GM10266 (cell line): Measurements from ENCODE around the gene MYMK.

Source experiments
- DNase-seq: peaks from one replicate; pipeline ENCODE4 v3.0.0; 2012; ENCODE audit errors: extremely low spot score
- CTCF ChIP-seq: IDR thresholded peaks from 2 replicates; pipeline ENCODE4 v1.5.1; 2012; ENCODE audit warnings: mild to moderate bottlenecking, low read depth; ENCODE audit not compliant: control insufficient read depth, insufficient read depth; ENCODE audit errors: missing control alignments

The MYMK gene

GRCh38 chr9:133539991-133540697 lies 15.4 kb upstream of the MYMK start:
- no peak for DNase-seq

GRCh38 chr9:133538851-133539833 lies 14.4 kb upstream of the MYMK start:
- TF ChIP-seq CTCF = no peak
- no peak for DNase-seq

More at GRCh38 chr9:133539991-133540697, 15.4 kb upstream of the MYMK start:
- TF ChIP-seq CTCF = no peak

- DNase-seq = no peak
- TF ChIP-seq CTCF = no peak
These were observed 13.4 kb upstream of the MYMK start for GRCh38 chr9:133538176-133538575.

- no peak for DNase-seq
- TF ChIP-seq CTCF = no peak
These were observed 12.5 kb upstream of the MYMK start for GRCh38 chr9:133537257-133537656.

GRCh38 chr9:133536536-133536935 lies 11.8 kb upstream of the MYMK start:
- TF ChIP-seq CTCF = no peak
- DNase-seq = no peak

- TF ChIP-seq CTCF = no peak
- no peak for DNase-seq
These were observed 11.3 kb upstream of the MYMK start for GRCh38 chr9:133536080-133536479.
